Activated T-cell treated with anti-CD3 and anti-CD28 coated beads, Interleukin-2, amount 50 U/mL, for 72 hours (primary cell): ENCODE results near the gene MAN2A1. TPM values are rescaled to one million over a fixed set of nuclear protein-coding genes. Genes with fewer than 3 reads are reported as not detected.
"Not testable (repeated sequence)": the region's sequence is repeated elsewhere in the genome, so short reads cannot be mapped to it uniquely, and the experiment has no call there.

Experiments used
- ATAC-seq, 2 donors: fragments of 150-1000 bp; cut with Tn5 transposase; replicated peaks in 1 of 2; 2 replicates each; pipeline ENCODE4 v1.10.0; 2021; ENCODE audit warnings: moderate library complexity in 2 of 2, mild to moderate bottlenecking in 1 of 2
- DNase-seq, 2 donors: peaks; one replicate each; pipeline ENCODE4 v3.0.0; 2021 to 2022; ENCODE audit warnings: mixed read lengths in 1 of 2
- H3K27ac Mint-ChIP-seq: one replicate; pipeline ENCODE4 v1.8.0; 2022; ENCODE audit warnings: mild to moderate bottlenecking, moderate library complexity, mixed read lengths
- H3K27me3 Mint-ChIP-seq: one replicate; pipeline ENCODE4 v1.8.0; 2022; ENCODE audit warnings: low read depth, mixed read lengths
- H3K36me3 Mint-ChIP-seq, 2 donors: one replicate each; pipeline ENCODE4 v1.8.0; 2022; ENCODE audit warnings: mixed read lengths in 2 of 2, mild to moderate bottlenecking in 1 of 2; ENCODE audit not compliant: insufficient read depth in 2 of 2
- H3K4me1 Mint-ChIP-seq: one replicate; pipeline ENCODE4 v1.8.0; 2022; ENCODE audit warnings: low read depth, mixed read lengths
- H3K4me3 Mint-ChIP-seq, 2 donors: one replicate each; pipeline ENCODE4 v1.8.0; 2022; ENCODE audit warnings: mild to moderate bottlenecking in 2 of 2, mixed read lengths in 2 of 2, moderate library complexity in 2 of 2
- H3K9me3 Mint-ChIP-seq, 2 donors: one replicate each; pipeline ENCODE4 v1.8.0; 2022; ENCODE audit warnings: mixed read lengths in 2 of 2
- total RNA-seq, 2 donors: library from RNA; stranded (reverse); gene quantifications; one replicate each; pipeline ENCODE4 v1.2.3, GENCODE V29; 2022

MAN2A1 gene
- total RNA-seq, 2 donors from 2014 or later: 47.4 to 48.8 TPM

- peaks cover 3 to 8% of the 10 kb centered on the region in 2 donors for H3K9me3 Mint-ChIP-seq
- no peak overlapping the region for H3K4me3 Mint-ChIP-seq
- no peaks in the 10 kb centered on the region for H3K27me3 Mint-ChIP-seq
- H3K36me3 Mint-ChIP-seq: peaks cover 4 to 12% of the 10 kb centered on the region in 2 donors
- ATAC-seq: no peak
- H3K4me1 Mint-ChIP-seq: peaks cover 13% of the 10 kb centered on the region
- no peak for DNase-seq
- no peak overlapping the region for H3K27ac Mint-ChIP-seq
These were observed 64.6 kb downstream of the MAN2A1 start for GRCh38 chr5:109754319-109754718.

- no peak overlapping the region for H3K27ac Mint-ChIP-seq
- H3K27me3 Mint-ChIP-seq: no peaks in the 10 kb centered on the region
- no peak overlapping the region for H3K4me3 Mint-ChIP-seq
- peaks cover 13% of the 10 kb centered on the region for H3K4me1 Mint-ChIP-seq
- no peak for ATAC-seq
- H3K9me3 Mint-ChIP-seq: peaks cover 8 to 10% of the 10 kb centered on the region in 2 donors
- H3K36me3 Mint-ChIP-seq: peaks cover 10 to 22% of the 10 kb centered on the region in 2 donors
- DNase-seq: no peak
These were observed 66.0 kb downstream of the MAN2A1 start for GRCh38 chr5:109755761-109756160.

DNA sequence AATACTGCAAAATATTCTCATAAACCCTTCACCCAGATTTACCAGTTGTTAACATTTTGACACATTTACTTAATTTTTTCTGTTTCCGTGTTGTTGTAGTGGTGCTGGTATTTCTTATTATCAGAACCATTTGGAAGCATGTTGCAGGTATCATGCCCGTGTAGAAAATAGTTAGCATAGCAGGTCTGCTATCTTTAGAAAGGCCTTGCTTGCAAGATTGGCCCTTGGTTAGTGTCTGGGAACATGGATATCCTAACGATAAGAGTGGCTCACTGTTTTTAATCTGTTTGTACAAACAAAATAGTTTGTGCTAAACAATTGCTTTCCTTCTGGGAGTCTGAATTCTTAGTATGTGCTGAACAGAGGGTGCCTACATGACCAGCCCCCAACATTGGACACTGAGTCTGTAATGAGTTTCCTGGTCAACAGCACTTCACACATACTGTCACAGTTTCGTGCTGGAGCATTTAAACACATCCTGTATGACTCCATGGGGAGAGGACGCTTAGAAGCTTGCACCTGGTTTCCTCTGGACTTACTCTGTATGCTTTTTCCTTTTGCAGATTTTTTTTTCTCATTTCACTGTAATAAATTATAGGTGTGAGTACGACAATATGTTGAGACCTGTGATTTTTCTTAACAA, 66.9 kb downstream of the MAN2A1 start:
- peaks cover 10% of the 10 kb centered on the region for H3K4me1 Mint-ChIP-seq
- DNase-seq (no peak), ATAC-seq (no peak)
- no peaks in the 10 kb centered on the region for H3K27me3 Mint-ChIP-seq
- H3K4me3 Mint-ChIP-seq: no peak overlapping the region
- peaks cover 10 to 23% of the 10 kb centered on the region in 2 donors for H3K36me3 Mint-ChIP-seq
- H3K27ac Mint-ChIP-seq: no peak overlapping the region
- peaks cover 5 to 10% of the 10 kb centered on the region in 2 donors for H3K9me3 Mint-ChIP-seq

GRCh38 chr5:109757490-109757889, 67.8 kb downstream of the MAN2A1 start:
- DNase-seq: no peak
- H3K36me3 Mint-ChIP-seq: peaks cover 13 to 22% of the 10 kb centered on the region in 2 donors
- no peaks in the 10 kb centered on the region for H3K27me3 Mint-ChIP-seq
- H3K9me3 Mint-ChIP-seq: peaks cover 3 to 7% of the 10 kb centered on the region in 2 donors
- H3K4me3 Mint-ChIP-seq: no peak overlapping the region
- H3K4me1 Mint-ChIP-seq: peaks cover 7% of the 10 kb centered on the region
- H3K27ac Mint-ChIP-seq: no peak overlapping the region
- ATAC-seq: no peak

DNA sequence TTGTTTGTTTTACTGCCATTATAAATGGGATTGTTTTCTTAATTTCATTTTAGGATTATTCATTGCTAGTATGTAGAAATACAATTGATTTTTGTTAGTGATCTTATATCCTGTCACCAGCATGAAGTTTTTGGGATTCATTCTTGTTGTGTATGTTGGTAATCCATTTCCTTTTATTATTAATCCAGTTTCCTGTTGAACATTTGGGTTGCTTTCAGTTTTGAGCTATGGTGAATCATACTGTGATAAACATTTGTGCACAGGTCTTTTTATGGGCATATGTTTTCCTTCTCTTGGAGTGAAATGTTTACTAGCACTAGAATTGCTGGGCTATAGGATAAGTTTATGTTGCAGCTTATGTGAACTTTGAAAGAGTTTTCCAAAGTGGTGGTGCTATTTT, 69.6 kb downstream of the MAN2A1 start:
- ATAC-seq (no peak), DNase-seq (no peak)
- Mint-ChIP-seq H3K36me3 (peaks cover 16 to 28% of the 10 kb centered on the region in 2 donors), H3K4me3 (no peak overlapping the region), H3K9me3 (peaks cover 6 to 7% of the 10 kb centered on the region in 2 donors), H3K4me1 (peaks cover 7% of the 10 kb centered on the region), H3K27me3 (no peaks in the 10 kb centered on the region), H3K27ac (no peak overlapping the region)

- H3K4me1 Mint-ChIP-seq, H3K4me3 Mint-ChIP-seq, ATAC-seq, H3K27ac Mint-ChIP-seq, H3K27me3 Mint-ChIP-seq, H3K9me3 Mint-ChIP-seq, DNase-seq: not testable (repeated sequence)
- H3K36me3 Mint-ChIP-seq: peaks cover 16 to 28% of the 10 kb centered on the region in 2 donors
These were observed 70.4 kb downstream of the MAN2A1 start for GRCh38 chr5:109760130-109760529.

GRCh38 chr5:109762821-109763220, 73.1 kb downstream of the MAN2A1 start:
- DNase-seq (no peak), ATAC-seq (no peak)
- Mint-ChIP-seq H3K4me1 (peaks cover 7% of the 10 kb centered on the region), H3K4me3 (no peak overlapping the region), H3K27ac (no peak overlapping the region), H3K9me3 (peaks cover 6 to 7% of the 10 kb centered on the region in 2 donors), H3K36me3 (peaks cover 18 to 22% of the 10 kb centered on the region in 2 donors), H3K27me3 (no peaks in the 10 kb centered on the region)

DNA sequence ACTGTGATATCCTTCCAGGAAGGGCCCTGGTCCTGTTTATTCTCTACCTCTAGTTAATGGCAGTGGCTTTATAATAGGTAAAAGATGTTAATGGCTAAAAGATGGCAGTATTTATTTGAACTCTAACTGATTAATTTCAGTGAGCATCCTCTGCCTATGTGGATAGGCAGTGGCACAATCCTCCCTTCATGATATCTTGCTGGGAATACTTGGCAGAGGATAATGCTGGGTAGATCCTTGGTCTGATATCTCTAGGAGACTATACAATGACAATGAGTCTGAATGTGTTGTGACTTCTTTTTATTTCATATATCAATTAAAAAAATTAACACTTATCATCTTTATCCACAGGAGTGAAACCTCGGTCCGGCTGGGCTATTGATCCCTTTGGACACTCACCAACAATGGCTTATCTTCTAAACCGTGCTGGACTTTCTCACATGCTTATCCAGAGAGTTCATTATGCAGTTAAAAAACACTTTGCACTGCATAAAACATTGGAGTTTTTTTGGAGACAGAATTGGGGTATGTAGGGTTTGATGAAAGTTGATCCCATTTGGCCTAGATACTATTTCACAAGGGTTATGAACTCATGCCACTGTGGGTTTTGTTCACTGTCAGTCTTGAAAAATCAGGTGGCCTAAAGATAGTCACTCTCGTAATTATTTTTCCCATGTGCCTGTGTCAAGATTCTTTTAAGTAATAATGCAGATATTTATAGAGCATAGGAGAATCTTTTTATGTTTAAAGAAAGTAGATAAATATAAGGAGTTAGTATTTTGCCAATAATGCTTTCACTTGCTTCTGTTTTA, 77.7 kb downstream of the MAN2A1 start:
- Mint-ChIP-seq H3K4me1 (peaks cover 9% of the 10 kb centered on the region), H3K4me3 (no peak overlapping the region), H3K27ac (no peak overlapping the region), H3K9me3 (peaks cover 0 to 3% of the 10 kb centered on the region in 2 donors), H3K27me3 (no peaks in the 10 kb centered on the region), H3K36me3 (peaks cover 11 to 20% of the 10 kb centered on the region in 2 donors)
- no peak for ATAC-seq
- DNase-seq: no peak

DNA sequence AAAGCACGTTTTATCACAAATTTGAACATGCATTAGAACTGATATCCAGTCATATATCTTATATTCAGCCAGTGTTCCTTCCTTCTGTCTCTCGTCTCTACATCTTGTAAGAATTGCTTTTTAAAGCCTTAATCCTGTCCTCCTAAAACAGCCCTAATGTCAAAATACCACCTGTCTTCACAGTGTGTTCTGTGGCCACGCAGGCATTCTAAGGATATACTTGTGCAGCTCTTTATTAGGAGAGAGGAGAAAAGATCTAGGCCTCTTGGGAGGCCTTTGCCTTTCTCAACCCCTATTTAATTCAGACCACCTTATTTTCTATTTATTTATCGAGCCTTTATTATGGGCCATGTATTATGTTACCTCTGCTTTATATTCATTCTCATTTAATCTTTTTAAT, 78.3 kb downstream of the MAN2A1 start:
- no peak overlapping the region for H3K4me3 Mint-ChIP-seq
- H3K27me3 Mint-ChIP-seq: no peaks in the 10 kb centered on the region
- peaks cover 7 to 16% of the 10 kb centered on the region in 2 donors for H3K36me3 Mint-ChIP-seq
- H3K4me1 Mint-ChIP-seq: peaks cover 6% of the 10 kb centered on the region
- no peak for DNase-seq
- no peak for ATAC-seq
- no peaks in the 10 kb centered on the region for H3K9me3 Mint-ChIP-seq
- no peak overlapping the region for H3K27ac Mint-ChIP-seq

- ATAC-seq (no peak), DNase-seq (no peak)
- peaks cover 6% of the 10 kb centered on the region for H3K4me1 Mint-ChIP-seq
- H3K36me3 Mint-ChIP-seq: peaks cover 7 to 15% of the 10 kb centered on the region in 2 donors
- no peak overlapping the region for H3K4me3 Mint-ChIP-seq
- no peaks in the 10 kb centered on the region for H3K9me3 Mint-ChIP-seq
- no peaks in the 10 kb centered on the region for H3K27me3 Mint-ChIP-seq
- no peak overlapping the region for H3K27ac Mint-ChIP-seq
These were observed 80.0 kb downstream of the MAN2A1 start for GRCh38 chr5:109769597-109770291.

DNA sequence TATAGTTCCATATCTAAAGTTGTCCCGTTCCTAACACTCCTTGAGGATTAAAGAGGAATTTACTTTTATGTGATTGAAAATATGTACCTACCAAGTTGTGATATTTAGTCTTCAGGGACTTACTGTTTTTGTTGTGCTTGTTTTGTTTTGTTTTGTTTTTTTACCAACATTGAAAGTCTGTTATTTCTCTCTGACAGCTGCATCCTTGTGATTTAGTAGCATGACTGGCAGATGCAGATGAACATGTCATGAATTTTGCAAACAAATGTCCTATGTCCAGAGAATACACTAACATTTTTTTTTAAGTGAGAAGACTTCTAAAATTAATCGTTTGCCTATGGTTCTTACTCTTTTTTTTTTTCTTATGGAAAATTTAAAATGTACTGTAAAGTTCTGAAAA, 85.4 kb downstream of the MAN2A1 start:
- peaks cover 2 to 8% of the 10 kb centered on the region in 2 donors for H3K36me3 Mint-ChIP-seq
- no peaks in the 10 kb centered on the region for H3K4me1 Mint-ChIP-seq
- H3K27ac Mint-ChIP-seq: no peak overlapping the region
- DNase-seq (no peak), ATAC-seq (no peak)
- H3K27me3 Mint-ChIP-seq: no peaks in the 10 kb centered on the region
- H3K4me3 Mint-ChIP-seq: no peak overlapping the region
- no peaks in the 10 kb centered on the region for H3K9me3 Mint-ChIP-seq

GRCh38 chr5:109779036-109779735, 89.5 kb downstream of the MAN2A1 start:
- Mint-ChIP-seq H3K4me1 (no peaks in the 10 kb centered on the region), H3K36me3 (peaks cover 4 to 8% of the 10 kb centered on the region in 2 donors), H3K27ac (no peak overlapping the region), H3K9me3 (no peaks in the 10 kb centered on the region), H3K27me3 (no peaks in the 10 kb centered on the region), H3K4me3 (no peak overlapping the region)
- no peak for DNase-seq
- ATAC-seq: no peak
